Measurements from ENCODE around the gene BANP.
A peak's percentile ranks its signal among the peaks of the same experiment; 100 is the strongest.

The BANP gene

DNA sequence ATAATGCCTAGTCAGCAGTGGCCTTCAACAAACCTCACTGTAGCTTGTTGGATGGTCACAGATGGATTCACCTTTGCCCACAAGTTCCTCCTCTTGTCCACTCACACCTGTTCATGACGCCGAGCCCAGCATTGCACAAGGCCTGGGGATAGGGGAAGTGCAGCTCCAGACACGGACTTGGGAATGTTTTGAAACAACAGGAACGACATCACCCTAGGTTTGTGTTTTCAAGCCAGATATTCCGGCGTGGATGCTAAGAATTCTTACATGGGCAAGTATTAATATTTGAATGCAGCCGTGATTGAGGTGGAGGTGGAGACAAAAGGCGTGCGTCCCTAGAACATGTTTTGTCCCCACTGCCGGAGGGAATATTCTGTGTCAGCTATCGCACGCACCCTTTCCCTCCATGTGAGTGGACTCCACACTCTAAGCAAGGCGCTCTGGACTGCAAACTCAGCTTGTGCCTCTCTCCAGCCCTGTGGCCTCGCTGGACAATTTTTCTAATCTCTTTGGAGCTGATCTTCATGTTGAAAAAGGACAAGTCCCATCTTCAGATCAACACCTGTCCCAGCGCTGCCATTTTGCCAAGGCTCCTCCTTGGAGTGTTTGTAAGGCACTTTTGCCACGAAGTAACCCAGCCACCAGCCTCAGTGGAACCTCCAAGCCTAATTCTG, 2.0 kb upstream of the BANP start:
- DNase-seq (ENCODE audit: low spot score), result no peak

DNA sequence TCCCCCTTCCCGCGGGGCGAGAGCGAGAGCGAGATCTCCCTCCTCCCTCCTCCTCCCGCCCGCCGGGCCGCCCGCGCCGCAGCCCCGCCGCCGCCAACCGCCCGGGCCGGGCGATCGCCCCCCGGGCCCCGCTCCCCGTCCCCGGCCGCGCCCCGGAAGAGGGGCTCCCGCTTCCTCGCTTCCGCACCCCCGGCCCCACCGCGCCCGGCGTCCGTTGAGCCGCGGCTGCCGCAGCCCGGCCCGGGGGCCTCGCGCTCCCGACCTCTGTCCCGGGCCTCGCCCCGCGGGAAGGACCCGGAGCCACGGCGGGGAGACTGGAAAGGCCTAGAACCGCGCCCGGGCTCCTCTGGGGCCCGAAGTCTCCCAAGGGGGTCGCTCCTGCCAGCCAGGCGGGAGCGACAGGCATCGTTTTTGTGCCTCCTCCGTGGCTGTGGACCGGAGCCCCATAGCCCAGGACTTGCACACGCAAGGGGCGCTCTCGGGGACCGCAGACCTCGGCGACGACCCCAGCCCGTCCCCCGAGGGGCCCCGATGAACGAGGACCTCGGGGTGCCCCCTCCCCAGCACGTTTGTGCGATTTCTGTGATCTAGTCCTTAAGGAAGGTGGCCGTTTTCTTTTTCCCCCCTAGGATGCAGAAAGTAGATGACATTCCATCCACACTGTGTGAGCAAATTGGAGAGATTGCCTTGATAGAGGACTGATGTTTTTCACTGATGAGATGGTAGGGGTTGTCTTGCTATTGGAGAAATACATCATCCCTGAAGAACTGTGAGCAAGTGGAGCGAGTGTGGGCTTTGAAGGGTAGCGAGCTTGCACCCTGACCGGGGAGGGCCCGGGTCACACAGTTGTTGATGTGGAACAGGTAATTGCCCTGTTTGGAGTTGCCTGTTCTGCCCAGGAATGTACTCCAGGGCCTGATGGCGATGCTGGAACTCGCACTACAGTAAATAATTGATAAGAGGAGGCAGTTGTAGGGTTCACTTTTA, 611 bp downstream of the BANP start:
- DNase-seq (ENCODE audit: low spot score), result peak; percentile 30

DNA sequence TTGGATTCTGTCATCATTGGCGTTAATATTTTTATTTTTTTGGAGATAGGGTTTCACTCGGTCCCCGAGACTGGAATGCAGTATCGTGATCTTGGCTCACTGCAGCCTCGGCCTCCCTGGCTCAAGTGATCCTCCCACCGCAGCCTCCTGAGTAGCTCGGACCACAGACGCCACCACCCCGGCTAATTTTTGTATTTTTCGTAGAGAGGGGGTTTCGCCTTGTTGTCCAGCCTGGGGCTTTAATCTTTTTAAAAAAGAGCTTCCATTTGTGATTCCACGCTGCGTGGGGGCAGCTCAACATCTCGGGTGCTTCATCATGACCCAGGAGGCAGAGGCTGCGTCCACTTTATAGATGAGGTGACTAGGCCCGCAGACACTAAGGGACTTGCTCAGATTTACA, 1.5 kb downstream of the BANP start:
- no peak for DNase-seq (ENCODE audit: low spot score)

DNA sequence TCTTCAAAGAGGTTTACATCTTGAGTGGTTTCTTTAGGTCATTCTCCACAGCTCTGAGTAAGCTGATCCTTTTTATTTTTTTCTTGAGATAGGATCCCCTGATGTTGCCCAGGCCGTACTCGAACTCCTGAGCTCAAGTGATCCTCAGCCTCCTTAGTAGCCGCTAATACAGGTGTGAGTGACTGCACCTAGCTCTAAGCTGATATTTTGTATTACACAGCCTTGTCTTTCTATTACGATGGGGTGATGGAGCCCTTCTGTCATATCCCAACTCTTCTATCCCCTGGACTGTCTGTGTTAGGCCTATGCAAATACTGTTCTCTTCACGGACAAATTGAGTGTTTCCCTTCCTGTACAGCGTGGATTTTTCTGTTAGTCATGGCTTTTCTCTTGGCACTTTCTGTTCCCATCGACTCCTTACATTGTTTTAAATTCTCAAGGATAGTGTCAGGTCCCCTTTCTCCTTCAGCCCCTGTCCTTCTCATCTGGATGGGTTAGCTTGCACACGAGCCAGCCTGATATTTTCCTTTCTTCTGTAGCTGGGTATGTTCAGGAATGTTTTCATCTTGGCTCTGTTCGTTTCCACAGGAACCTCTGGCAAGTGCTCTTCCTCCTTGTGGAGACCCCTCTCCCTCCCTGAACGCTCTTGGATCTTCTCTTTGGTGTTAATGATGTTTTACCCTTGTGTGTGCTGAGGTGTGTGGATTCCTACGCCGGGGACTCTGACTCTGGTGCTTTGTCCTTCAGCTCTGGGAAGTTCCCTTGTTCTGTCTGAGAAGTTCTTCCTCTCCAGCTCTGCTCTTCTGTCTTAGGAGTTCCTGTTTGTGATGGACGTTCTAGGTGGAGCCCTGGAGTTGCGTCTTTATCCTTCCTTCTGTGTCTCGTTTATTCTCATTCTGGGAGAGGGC, 2.3 kb downstream of the BANP start:
- DNase-seq (ENCODE audit: low spot score), result no peak

DNA sequence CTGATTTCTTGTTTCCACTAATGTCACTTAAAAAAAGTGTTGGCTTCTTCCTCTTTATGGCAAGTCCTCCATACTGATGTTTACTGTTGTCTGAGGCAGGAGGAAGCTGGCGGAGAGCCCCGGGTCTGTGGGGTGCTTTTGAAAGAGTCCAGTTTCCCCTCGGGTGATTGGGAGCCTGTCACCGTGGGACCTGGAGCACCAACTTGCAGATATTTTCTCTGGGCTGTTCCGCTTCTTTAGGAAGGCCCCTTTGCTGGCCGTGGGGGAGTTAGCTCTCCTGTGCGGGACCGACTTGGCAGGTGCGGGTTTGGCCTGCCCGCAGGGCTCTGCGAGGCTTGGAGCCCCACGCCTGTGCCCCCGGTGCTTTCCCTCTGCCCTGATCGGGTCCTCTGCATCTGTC, 3.1 kb downstream of the BANP start:
- DNase-seq (ENCODE audit: low spot score), result no peak

DNA sequence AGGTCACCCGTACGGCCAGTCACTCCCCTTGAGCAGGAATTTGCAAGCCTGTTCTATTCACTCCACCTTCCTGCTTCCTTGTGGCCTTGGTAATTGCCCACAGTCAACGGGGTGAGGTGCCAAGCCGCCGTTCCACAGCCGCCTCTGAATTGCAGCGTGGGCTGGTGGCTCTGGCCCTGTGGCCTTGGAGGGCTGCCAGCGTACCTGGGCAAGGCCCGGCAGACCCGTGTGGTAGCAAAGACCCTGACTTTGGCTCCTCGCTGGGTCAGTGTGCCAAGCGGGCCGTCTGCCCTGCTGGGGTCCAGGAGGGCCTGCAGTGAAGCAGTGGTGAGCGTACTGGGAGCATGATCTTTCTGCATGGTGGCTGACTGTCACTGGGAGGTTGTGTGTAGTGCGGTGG, 3.6 kb downstream of the BANP start:
- DNase-seq (ENCODE audit: low spot score), result no peak

DNA sequence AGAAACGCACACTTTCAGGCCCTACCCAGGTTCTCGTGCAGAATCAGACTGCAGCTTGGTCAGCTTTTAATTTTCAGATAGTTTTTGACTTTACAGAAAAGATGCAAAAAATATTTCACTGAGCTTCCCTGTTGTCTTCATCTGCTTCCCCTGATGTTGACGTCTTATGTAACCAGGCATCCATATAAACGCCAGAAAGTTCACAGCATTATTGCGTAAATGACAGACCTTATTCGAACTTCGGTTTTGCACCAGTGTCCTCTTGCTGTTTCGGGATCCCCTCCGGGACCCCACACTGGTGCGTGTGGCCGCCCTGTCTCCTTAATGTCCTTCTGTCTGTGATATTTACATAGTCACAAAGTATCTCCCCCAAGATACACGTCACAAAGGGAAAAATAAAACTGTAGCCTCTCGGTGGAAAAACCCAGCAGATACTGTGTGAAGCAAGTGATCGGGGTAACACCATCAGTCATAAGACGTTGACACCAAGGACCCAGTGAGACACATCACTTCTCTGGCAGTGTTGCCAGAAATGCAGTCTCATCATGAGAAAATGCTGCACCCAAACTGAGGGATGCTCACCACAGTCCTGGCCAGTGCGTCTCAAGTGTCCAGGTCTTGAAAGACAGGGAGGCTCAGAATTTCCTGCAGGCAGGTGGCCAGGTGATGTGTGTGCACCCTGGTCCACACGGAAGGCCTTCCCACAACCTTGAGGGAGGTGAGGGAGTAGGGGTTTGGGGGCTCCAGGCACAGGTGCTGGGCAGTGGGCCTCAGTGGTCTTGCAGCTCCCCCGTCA, 4.3 kb downstream of the BANP start:
- no peak for DNase-seq (ENCODE audit: low spot score)

DNA sequence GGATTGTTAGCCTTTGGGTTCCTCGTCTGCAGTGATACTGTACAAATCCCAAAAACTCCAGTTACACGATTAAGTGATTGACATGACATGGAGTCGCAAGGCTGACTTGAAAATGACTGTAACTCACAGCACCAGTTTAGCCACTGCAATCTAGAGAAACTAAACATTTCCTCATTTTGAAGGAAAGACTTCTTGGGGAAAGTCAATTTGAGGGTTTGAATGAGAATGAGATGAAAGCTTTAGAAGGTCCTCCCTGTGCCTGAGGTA, 4.8 kb downstream of the BANP start:
- DNase-seq (ENCODE audit: low spot score), result no peak

DNA sequence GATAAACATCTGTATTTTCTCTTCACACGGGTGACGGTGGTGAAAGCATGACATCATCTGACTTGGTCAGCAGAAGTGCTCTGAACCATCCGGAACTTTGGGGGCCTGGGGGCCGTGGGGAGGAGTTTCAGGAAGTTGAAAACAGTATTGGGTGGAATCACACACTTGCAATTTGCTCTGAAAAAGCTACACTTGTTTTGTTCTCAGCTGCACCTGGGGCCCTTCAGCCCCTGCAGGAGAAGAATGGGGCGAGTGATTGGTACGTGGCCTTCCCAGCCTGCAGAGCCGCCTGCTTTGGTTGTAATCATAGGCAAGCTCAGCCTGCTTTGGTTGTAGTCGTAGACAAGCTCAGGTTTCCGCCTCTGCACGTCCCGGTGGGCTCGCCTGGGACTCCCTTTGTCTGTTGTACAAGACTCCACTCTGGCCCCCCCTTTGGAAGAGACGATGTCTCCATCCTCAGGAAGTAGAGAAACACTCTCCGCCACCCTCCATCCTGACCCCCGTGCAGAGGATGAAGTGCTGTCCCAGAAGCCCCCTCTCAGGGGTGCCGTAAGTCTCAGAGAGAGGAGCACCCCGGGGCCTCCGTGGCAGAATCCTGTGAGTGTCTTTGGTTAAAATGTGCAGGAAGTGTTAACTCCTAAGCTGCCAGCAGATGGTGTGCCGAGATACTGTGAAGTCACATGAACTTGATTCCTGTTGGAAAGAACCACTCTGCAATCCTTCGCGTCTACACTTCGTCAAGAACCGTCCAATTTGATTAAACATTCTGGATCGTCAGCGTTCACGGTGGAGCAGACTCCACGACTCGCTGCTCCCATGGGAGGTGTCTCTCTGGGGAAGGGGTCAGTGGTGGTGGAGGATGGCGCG, 5.4 kb downstream of the BANP start:
- DNase-seq (ENCODE audit: low spot score), result peak; percentile 44

DNA sequence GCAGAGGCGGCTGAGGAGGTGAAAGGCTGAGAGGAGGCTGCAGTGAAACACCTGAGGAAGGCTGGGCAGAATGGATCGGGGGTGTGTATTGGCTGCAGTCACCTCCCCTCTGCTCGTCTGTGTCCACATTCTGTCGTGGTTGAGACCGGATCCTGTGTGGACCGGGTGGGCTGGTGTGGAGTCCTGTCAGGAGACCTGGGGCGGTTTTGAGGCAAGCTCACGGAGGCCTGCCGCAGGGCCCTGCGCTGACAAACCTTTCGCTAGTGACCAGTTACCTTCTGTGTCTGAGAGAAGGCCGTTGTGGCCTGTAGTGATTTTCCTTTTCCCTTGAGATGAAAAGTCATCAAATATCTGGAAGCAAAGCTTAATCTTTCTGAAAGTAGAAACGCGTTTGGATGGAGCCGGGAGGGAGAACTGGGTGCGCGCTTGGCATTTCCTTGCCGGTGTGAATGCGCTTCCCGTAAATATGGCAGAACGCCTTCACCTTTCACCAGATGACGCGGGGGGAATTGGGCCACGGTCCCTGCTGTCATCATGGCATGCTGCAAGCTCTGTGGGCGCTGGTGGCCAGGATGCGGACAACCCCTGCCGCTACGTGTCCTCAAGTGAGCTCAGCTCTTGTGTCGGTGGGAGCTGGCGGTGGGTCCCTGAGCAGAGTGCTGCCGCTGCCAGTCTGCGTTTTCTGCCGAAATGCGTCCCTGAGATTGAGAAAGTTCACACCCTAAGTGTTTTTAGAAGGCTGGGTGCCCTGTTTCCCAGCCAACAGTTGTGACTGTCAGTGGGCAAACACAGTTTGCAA, 6.3 kb downstream of the BANP start:
- no peak for DNase-seq (ENCODE audit: low spot score)

DNA sequence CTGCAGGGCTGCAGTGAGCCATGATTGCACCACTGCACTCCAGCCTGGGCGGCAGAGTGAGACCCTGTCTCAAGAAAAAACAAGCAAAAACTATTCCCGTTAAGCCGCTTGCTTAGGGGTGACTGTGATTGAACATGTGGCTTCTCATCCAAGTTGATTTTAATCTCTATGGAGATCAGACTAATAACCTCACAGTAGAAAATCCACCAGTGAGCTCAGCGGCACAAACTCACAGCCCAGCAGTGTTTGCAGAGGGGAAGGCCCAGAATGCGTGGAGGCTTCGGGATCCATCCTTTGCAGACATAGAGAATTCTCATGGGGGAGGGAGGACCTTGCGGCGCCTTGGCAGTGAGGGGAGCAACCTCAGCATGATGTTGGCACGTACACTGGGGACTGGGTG, 7.4 kb downstream of the BANP start:
- DNase-seq (ENCODE audit: low spot score), result no peak

DNA sequence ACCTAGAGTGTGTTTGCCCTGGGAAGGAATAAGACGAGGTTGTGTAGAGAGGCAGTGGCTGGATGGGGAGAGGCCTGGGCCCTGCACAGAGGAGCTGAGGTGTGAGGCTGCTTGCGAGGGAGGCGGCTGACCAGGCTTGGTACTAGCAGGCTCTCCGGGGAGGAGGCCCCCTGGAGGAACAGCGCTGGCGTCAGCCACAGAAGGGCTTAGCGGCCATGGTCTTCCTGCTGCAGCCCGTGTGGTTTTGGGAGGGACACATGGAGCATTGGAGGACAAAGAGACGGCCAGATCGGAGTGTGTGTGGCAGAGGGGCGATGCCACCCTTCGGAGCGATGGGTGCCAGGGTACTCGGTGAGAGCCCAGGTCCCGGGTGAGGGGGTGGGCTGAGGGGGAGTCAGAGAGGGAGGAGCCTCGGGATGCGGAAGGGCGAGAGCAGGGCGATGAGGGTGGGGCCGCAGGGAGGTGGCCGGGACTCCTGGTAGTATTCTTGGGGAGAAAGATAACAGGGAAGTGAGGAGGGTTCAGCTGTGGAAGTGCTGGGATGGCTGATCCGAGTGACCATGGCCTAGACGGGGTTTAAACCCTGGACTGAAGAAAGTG, 8.3 kb downstream of the BANP start:
- DNase-seq (ENCODE audit: low spot score), result no peak

DNA sequence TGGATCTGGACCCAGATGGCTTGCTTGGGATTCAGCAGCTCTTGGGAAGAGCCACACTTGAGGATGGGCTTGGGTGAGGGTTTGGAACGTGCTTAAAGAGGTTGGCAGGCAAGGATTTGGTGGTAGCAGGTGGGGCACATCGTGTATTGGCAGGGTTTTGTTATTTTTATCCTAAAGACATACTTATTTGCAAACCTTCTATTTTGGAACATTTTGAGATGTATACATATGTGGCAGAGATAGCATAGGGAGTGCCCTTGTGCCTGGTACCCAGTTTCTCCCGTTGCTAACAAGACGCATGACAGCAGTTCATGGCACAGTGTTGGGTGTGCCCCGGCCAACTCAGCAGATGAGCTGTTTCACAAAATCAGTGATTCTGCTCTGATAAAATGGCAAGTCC, 9.1 kb downstream of the BANP start:
- DNase-seq (ENCODE audit: low spot score), result no peak

DNA sequence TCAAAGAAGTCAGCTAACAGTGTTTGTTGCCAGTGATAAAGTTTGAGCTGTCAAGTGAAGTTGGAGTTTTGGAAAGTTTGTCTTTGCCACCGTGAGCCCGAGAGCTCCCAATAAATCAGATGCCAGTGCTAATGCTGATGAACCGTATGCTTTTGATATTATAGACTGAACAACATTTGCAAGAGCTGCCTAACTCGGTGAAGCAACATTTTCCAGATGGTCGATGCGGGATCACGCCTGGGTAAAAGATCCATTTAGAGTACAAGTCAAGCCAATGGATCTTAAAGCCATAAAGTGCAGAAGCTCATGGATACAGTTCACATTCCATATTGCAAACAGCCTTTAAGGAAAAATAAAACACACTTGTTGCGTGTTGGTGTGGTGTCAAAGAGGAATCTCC, 9.6 kb downstream of the BANP start:
- DNase-seq (ENCODE audit: low spot score), result no peak

DNA sequence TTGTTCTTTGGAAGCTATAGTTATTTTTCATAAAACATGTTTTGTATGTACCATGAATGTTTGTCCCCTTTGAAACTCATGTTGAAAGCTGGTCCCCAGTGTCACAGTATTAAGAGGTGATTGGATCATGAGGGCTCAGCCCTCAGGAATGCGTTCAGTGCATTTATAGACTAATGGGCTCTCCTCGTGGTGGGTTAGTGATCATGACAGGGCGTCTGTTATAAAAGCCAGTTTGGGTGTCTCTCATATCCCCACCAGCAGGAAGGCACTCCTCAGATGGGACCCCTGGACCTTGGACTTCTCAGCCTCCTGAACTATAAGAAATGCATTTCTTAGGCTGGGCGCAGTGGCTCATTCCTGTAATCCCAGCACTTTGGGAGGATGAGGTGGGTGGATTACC, 10.4 kb downstream of the BANP start:
- DNase-seq (ENCODE audit: low spot score), result no peak

DNA sequence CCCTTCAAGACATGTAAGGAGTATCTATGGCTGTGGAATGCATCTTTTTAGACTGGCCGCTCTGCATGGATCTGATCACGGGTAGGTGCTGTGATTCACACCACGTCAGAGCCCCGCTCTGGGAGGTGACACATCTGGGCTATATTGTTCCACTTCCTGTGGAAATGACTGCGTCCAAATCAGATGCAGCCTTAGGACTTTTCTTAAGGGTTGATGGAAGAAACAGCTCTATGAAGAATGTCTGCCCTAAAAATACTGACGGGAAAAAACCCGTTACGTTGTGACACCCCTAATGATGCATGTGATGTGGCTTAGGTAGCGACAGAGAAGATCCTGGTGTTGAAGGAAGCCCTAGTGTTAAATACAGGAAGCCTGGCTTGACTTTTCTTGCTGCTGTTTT, 12.2 kb downstream of the BANP start:
- peak; percentile 87 for DNase-seq (ENCODE audit: low spot score)

DNA sequence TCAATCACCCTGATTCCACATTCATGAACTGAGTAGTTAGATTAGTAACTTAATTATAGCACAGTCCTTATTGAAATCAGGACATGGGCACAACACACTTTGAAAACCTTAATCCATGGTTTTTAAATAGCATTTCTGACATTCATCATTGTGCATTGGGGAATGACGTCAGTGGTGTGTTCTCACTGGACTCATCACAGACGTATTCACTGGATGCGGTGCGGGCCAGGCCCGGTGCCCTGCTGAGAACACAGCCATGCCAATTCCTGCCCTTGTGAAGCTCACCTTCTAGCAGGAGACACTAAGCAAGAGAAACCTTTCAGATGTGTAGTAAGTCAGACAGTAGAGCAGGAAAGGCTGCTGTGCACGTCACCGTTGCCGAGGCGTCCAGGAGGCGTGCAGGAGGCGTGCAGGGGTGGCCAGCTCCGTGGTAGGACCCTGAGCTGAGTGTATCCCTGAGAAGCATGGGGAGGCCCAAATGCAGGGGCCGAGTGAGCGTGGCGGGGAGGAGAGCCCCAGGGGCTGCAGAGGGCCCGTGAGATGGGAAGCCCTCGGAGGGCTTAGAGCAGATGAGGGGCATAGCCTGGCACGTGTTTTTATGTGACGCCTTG, 12.9 kb downstream of the BANP start:
- DNase-seq (ENCODE audit: low spot score), result no peak

DNA sequence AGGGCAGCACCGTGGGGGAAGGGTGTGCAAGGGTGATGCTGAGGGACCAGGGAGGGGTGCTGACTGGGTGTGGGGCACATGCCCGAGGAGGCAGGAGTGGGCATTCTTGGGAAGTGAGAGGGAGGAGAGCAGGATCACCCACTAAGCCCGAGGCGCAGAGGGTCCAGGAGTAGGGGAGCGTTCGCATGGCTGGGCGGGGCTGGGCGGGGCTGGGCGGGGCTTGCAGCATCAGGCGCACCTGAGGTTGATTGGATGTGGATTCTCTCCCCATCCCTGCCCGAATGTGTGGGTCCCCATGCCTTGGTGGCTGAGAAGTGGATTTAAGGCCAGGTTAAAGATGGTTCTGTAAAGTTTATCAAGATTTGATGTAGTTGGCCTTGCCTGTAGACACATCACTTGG, 14.2 kb downstream of the BANP start:
- DNase-seq (ENCODE audit: low spot score), result no peak

DNA sequence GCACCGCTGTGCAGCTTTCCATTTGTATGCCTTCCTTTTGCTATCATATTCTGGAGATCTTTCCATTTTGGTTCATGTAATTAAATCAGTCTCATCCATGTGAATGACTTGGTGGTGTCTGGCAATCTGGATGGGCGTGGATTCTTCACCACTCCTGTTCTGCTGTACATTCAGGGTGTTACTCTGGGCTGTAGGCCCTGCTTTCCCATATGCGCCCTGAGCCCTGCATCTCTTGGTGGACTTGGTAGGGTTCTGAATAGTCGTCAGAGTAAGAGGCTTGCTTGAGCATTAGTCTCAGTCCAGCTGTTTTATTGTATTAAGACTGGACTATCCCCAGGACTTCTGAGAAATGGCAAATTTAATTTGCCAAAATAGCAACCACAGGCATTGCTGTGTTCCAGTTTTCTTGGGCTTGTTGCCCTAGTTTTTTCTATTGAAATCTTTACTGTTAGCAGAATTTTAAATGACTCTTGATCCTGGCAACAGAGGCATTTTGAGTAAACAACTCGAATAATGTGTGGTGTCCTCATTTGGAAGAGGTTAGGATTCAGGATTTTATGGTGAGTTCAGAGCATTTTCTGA, 14.9 kb downstream of the BANP start:
- DNase-seq (ENCODE audit: low spot score), result no peak
